ENCODE measurements around the gene HHIPL1.

The HHIPL1 gene

DNA sequence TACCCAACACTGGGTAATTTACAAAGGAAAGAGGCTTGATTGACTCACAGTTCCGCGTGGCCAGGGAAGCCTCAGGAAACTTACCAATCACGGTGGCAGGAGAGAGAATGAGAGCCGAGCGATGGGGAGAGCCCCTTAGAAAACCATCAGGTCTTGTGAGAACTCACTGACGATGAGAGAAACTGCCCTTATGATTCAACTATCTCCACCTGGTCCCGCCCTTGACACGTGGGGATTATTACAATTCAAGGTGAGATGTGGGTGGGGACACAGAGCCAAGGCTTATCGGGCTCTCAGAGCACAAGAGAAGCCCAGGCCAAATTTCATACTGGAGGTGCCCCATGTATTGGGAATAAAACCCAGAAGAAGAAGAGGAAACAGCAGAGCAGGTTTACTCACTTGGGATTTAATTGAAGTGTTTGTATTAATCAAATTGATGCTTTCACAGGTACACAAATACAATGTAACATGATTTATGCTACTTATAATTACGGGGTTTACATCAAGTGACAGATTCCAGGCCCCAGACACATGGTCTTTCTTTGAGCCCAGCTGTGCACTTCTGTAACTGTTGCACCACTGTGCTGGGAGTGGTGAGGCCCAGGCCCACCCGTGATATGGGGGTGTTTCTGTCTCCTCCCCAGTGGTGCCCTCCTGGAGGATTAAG is 32.7 kb upstream of the HHIPL1 start:
- no peak for DNase-seq

DNA sequence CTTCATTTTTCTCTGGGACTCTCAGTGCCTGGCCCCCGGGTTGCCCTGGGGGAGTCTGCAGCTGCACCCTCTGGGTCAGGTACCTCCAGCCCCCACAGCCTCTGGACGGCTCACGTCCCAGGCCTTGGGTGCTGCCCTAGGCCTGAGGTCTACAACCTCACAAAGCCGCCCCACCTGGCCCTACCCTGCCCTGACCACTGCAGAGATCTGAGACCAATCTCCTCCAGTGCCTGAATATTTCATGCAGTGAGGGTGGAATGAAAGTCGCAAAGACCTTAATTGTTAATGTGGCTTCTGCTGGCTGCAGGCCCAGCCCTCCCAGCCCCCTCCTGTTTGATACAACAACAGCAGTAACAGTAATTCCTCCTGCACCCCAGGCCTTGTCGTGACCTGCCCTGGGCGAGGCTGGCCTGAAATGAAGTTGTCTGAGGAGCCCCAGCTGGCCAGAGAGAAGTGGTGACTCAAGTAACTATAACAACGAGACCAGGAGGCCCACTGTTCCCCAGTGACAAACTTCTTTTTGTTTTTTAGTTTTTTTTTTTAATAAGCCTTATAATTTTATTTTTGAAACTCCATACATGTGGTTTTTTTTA is 32.1 kb upstream of the HHIPL1 start:
- DNase-seq = no peak

DNA sequence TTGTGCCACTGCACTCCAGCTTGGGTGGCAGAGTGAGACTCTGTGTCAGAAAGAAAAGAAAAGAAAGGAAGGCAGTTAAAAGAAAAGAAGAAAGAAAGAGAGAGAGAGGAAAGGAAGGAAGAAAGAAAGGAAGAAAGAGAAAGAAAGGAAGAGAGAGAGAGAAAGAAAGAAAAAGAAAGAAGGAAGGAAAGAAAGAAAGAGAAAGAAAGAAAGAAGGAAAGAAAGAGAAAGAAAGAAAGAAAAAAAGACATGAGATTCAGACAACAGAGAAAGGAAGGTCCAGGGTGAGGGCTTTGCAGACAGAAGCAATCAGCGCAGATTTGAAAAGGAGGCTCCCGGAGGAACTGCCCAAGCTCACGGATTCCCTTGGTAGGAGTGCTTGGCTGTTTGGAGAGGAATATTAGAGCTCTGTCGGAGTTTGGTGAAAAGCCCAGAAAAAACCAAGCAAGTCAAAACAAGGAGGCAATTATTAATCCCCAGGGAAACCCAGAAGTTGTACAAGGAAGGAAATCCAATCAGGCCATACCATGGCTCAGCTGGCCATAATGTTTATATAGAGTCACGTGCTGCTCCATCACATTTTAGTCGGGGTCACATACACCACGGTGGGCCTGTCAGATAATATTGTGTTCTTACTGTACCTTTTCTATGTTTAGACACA is 29.3 kb upstream of the HHIPL1 start:
- no peak for DNase-seq

DNA sequence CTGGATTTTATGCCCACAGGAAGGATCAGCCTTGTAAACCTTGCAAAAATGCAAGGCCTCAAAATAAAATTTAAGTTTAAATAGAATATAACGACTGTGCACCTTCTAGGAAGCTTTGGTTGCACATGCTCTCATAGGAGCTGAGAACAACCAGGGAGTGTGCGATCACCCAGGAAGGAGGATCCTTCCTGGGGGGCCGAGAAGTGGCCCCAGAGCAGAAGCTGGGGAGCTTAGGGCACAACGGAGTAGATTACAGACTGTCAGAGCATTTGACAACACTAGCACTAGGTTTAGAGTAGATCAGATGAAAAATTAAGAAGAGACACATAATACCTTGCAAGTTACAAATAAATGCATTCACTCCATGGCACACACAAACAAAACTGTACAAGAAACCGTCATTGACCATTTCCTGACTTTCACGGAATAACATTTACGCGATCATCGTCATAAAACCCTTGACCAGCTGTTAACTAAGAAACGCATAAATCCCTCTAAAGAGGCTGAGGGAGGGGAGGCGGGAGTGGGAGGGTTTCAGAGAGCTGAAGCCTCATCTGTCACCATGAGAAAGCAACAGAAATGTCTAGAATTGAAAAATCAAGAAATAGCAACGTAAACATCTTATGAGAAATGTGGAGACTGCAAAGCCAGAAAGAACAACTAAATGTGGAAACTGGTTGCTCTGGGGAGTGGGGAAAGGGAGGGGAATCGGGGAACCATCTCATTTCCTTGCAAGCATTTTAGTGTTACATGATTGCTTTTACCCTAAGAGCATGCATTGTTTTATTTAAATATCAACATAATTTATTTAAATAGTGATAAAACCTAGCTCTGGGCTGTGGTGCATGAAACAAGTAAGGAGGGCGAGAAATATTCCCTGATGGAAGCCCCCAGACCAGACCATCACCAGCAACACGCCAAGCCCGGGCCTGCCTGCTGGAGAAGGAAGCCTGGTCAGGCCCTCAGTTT is 27.8 kb upstream of the HHIPL1 start:
- no peak for DNase-seq

DNA sequence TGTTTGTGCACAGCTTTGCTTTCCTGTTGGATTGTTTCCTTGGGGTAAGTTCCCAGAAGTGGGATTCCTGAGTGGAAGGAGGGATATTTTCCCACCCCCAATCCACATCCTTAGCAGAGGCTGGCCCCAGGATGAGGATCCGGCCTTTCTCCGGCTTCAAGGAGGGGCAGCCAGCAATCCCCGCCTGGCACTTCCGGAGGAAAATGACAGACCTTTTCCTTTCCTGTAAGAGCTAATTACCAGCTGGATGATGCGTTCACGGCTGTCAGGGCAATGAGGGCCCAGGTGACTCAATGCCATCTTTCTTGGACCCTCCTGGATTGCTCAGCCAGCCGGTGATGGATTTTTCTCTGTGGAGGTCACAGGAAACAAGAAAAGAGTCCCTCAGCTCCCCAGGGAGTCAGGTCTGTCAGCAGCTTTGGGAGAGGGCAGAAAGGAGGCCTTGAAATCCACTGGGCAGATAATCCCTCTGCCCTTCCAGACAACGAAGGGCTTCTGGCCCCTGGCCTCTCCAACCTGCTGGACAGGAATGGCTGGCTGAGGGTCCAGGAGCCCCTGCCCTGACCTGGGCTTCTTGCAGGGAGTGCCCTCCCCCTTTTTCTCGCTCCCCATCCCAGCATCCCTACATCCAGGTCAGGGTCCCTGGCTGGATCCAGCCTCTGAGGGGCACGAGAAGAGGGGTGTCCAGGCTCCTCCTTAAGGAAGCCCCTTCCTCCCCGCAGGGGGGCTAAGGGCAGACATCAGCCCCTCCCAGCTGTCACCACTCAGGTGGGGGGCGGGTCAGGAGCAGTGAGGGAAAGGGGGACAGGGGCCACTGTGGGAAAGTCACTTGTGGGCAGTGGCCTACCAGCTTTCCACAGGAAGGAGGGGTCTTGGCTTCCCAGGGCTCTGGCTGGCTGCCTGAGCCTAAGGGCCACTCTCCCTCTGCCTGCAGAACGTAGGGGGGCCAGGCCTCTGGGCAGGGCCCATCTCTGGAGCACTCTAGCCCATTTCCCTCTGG is 24.8 kb upstream of the HHIPL1 start:
- DNase-seq = no peak

DNA sequence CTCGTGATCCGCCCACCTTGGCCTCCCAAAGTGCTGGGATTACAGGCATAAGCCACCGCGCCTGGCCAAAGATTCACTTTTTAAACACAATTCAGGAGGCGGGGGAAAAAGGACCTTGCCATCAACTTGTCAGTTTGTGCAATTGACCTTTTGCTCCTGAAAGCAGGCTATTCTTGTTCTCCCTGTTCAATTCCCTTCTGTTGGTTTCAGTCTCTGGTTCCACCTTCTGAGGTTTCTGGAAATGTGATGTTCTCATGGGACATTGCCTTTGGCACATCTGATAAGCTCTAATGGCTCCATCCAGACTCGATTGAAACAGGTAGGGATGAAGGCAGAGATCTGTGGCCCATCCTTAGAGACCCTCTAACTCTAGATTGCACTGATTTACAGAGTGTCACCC is 23.0 kb upstream of the HHIPL1 start:
- DNase-seq = no peak

DNA sequence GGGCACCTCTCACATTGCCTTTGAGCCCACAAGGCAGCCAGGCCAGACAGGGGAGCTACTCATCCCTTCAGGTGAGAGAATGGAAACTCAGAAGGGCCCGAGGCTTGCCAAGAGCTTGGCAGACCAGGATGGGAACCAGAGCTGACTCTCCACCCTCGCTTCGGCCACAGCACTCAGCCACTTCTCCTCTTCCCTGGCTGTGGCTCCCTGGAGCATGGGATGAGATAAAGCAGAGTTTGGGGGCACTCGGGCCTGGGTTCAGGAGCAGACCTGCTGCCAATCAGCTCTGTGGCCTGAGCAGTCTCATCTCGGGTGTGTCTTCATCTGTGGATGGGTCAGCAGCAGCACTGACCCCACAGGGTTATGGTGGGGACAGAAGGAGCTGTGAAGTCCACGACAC is 20.9 kb upstream of the HHIPL1 start:
- no peak for DNase-seq

DNA sequence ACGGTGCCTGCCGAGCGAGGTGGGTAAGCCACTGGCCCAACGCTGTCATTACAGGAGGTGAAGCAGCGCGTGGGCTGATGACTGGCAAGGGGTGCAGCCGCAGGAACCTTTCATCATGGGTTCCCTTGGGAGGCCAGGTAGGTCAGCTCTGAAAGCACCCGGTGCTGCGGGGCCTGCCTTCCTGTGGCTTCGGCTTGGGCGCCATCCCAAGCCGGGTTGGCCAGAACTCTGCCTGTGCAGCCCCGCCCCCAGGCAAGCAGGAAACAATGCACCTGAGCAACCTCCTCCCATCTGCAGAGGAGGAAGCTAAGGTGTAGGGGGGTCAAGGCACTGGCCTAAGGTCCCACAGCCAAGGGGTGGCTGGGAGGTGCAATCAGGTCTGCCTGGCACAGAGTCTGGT is 20.0 kb upstream of the HHIPL1 start:
- DNase-seq = no peak

DNA sequence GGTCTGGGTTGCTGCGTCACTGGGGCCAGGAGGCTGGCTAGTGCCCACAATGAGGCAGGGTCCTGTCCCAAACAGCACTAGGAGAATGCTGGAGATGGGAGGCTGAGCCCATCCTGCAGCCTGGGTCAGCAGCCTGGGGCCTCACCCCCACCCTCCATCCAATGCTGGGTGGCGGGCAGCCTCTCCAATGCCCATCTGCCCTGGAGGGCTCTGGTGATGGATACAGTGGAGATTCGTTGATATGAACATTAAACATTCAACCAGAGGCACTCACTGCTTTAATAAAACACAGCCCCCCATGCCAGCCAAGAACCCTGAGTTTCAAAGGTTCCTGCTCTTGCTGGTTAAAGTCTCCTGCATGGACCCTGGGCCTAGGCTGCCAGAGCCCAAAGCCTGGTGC is 19.5 kb upstream of the HHIPL1 start:
- no peak for DNase-seq

DNA sequence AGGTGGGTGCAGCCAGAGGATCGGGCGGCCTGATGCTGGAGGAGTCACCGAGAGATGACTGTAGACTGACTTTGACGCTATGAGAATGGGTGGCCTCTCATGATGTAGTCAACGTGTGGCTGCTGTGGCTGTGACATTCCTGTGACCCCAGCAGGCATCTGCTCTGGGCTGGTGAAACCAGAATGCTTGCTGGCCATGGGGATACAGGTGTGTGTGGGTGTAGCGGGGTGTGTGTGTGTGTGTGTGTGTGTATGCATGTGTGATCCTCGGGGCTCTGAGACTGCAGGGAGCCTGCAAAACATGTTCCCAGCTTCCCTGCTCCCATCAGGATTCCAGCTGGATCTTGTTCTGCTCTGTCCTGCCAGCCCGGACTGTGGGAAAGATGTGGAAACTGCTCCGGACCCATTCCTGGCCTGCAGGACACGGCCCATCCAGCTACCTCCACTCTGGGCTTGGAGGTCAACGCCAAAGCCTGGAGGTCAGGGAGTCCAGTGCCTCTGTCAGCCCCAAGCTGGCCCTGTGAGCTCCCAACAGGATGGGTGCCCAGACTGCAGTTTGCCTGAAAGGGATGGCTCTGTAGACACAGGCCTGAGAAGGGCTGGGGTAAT is 18.8 kb upstream of the HHIPL1 start:
- DNase-seq = no peak

DNA sequence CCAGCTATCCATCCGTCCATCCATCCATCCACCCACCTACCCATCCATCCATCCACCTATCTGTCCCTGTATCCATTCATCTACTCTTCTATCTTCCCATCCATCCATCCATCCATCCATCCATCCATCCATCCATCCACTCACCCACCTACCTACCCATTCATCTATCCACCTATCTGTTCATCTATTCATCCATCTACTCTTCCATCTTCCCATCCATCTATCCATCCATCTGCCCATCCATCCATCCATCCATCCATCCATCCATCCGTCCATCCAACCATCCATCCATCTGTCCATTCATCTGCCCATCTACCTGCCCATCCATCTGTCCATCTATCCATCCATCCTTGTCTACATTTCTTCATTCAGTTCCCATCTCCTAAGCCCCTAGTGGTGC is 17.8 kb upstream of the HHIPL1 start:
- no peak for DNase-seq

DNA sequence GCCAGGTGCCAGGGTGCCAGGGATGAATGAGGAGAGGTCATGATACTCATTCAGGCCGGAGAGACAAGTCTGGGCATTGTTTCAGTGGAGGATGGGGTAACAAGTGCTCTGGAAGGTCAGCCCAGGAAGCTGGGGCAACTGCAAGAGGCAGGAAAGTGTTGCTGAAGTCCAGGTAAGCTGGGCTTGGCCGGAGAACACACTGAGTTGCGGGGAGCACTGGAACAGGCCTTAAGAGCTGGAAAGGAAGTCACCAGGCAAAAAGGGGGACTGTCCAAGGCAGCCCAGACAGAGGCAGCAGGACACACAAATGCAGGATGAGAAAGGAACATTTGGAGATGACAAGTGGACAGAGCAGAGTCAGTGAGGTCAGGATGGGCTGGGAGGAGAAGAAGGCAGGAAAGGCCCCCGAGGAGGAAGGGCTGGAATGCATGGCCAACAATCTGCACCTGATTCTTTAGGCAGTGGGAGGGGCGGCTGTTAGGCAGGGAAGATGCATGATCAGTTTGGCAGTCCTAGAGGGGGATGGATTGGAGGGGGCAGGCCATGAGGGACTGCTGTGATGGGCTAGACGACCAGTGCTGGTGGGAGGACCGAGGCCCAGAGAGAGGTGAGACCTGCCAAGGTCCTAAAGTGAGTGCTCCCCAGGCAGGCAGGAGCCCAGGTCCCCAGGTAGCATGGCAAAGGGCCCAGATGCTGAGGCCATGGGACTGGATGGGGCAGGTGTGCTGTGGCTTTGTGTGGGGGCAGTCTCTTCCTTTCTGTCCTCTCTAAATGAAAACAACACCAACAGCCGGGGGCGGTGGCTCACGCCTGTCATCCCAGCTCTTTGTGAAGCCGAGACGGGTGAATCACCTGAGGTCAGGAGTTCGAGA is 17.2 kb upstream of the HHIPL1 start:
- no peak for DNase-seq

DNA sequence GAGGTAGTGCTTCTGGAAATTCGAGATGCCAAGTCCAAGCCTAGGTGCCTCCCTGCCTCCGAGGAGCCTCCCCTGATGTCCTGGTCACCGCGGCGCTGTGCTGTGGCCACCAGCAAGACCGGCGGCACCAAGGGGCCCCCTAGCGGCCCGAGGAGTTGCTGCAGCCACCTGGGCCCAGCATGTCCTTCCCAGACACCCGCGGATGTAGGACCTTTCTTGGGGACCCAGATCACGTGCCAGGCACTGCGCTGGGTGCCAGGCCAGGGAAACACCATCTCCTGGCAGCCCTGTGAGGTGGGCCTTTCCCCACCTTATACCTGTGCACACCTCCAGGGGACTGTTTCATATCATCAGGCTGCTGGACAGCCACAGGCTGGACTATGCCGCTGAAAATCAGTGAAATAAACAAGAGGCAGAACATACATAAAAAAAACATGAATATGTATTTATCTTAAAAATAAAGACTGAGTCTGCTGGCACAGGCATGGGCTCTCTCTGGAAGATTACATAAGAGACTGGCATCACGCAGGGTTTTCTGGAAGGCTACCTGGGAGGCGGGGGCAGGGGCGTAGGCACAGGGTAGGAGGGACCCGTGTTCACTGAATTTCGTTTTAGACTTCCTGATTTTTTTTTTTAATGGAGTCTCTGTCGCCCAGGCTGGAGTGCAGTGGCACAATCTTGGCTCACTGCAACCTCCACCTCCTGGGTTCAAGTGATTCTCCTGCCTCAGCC is 15.9 kb upstream of the HHIPL1 start:
- peak; percentile 53 for DNase-seq

DNA sequence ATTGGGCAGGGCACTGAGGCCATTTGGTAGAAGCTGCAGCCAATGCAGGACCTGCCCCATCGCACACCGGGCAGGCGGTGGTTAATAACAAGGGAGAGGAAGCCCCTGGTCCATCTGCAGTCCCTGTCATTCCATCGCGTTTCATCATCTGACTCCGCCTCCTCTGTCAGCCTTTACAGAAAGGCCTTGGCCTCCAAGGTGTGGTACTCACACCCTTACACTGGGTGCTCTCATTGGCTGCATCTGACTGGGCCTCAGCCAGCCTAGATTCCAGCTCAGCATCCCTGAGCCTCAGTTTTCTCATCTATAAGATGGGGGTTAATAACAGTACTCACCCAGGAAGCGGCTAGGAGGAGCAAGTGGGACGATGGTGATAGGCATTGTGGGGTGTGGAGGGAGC is 14.7 kb upstream of the HHIPL1 start:
- DNase-seq = no peak

DNA sequence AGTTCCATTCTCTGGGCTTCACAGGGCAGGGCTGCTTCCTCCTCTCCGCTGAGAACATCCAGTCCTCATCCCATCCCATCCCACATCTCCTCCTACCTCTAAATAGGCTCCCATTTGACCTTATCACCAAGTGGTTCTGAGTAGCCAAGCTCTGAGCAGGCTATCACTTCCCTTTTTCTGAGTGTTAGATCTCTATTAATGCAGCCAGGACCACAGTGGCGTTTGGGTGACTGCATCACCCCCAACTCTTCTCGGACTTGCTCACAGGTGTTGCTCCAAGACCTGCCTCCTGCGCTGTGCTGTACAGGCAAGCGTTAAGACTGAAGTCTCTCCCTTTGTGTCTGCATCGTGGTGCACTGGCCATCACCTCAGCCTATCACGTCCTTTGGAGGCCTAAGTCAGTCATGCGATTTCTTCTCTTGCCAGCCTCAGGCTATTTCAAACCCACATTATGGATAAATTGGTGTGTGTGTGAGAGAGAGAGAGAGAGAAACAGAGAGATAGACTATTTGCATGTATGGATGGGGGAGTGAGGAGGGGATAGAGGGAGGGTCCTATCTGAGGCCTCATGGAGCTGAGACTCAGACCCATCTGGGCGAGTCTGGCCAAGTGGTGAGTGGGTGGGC is 12.4 kb upstream of the HHIPL1 start:
- no peak for DNase-seq

DNA sequence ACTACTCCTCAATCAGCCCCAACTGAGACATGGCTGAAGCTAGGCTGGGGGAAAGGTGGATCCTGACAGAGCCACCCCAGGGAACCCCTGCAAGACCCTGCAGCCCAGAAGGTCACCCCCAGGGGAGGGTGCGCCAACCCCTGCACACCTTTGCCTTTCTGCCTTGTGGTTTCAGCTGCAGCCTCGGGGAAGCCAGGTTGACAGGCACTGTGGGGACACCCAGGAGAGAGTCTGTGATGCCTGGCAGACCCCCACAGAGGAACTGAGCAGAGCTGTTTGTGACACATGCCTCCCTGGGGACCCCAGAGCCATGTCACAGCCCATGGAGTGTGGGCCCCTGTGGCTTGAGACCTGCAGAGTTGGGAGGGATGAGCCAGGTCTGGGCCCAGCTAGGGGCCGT is 11.8 kb upstream of the HHIPL1 start:
- DNase-seq = no peak

DNA sequence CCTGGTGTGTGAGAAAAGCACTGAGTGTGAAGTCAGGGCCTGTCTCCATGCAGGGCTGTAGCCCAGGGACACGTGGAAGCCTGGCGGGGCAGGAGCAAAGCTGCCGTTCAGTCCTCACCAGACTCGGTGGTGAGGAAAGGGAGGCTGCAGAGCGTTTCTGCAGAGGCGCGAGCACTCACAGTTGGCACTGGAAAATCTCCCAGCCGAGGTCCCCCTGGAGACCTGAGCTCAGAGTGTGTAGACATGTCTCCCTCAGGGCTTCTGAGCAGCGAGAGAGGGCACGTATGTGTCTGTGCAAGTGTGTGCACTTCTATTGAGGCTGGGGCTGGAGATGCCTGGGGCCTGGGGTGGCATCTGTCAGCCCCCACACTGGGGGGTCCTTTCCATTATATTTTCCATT is 11.0 kb upstream of the HHIPL1 start:
- no peak for DNase-seq

DNA sequence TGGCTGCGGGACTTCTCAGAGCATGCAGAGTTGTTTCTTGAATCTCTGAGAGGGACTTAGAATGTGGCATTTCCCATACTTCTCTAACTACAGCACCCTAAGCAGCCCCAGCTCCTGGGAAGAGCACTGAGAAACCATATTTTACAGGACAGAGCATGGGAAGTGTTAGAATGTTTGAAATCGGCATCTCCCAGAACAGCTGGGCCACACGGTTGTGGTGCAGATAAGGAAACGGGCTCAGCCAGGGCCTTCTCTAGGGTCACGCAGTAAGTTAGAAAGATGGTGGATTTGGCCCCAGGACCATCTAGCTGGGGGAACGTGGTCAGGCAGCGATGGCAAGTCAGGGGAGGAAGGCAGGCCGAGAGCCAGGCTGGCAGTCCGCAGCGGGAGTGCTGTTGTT is 10.5 kb upstream of the HHIPL1 start:
- DNase-seq = no peak

DNA sequence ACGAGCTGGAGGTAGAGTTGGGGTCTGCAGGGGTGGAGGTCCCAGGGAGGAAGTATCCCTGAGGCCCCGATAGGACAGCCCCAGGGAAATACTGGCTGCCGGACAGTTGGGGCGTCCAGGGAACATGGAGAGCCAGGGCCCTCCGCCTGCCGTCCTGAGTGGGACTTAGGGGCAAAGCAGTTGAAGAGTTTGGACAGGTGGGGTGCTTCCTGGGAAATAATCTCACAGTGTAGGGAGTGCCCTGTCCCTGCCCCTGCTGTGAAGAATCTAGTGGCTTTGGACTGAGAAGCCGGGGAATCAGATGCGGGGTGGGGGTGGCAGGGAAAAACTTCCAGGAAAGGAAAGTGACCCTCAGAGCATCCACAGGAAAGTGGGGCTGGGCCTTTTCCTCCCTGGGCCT is 9.8 kb upstream of the HHIPL1 start:
- DNase-seq = no peak

DNA sequence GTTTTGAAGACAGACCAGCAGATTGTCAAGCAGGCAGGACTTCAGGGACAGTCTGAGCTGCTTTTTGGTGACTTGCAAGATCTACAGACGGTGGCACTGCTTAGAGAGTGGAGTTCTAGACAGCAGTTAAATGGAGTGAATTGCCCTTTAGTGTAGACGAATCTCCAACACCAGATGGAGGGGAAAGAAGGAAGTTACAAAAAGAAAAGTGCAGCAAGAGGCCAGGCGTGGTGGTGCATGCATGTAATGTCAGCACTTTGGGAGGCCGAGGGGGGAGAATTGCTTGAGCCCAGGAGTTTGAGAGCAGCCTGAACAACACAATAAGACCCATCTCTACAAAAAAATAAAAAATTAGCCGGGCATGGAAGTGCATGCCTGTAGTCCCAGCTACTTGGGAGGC is 8.4 kb upstream of the HHIPL1 start:
- no peak for DNase-seq

Measured in activated gamma-delta T cell treated with Interleukin-2 at 50 U/mL for 16 hours (primary cell).